Measurements from ENCODE around the gene NCK1.

The NCK1 gene

DNA sequence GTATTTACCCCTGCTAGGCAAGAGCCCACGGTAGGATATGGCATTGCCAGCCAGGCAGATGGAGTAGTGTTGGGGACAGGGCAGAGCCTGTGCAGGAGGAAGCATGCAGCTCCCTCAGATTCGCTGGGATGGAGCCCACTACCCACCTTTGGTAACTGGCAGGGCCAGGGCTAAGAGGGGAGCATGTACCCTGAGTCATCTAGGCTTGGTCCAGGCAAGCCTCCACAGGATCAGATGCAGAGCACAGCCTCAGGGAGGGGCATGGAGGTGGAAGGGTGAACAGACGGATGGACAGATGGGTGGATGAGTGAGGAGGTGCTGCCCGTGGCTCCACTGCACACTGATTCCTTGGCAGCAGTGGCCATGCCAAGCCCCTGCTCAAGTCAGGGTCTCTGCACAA is 128.8 kb downstream of the NCK1 start:
- DNase-seq, result no peak

DNA sequence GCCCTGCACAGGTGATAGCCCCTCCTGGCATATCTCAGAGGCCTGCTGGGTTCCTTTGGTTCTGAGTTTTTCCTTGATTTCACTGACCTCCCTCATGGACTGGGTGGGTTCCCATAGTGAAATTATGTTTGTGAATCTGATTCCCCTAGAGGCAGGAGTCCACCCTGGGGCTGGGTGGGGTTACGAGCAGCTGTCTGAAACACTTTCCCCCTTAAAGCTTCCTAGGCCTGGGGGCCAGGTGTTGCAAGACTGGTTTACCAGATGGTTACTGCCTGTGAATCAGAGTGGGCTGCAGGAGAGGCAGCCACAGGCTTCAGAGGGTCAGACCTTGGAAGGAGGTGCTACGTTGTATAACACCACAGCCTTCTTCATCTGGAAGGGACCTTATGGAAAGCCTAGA is 130.1 kb downstream of the NCK1 start:
- no peak for DNase-seq

DNA sequence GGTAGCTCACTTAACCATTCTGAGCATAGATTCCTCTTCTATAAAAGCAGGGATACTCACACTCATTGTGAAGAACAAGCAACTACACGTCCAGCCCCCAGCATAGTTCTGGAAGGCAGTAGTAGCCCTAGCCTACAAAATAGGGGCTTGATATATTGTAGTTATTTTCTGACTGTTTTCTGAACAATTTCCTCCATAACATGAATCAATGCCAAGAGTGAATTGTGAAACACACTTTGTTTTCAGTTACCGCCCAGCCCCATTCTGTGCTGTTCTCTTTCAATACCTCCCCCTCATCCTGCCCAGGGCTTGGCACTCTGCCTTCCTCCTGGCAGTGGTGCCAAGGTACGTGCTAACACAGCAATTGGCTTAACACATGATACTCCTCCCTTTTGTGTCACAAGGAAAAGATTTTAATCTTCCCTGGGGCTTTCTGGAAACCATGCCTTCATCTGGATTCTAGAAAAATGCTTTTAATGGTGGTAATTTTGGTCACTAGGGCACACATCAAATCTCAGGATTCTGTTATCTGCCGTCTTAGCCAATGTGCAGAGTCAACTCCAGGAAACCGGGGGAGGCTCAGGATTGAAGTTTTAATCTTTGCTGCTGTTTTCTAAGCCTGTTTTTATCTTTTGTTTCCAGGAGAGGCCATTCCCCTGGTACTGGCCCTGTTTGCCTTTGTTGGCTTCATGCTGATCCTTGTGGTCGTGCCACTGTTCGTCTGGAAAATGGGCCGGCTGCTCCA is 132.9 kb downstream of the NCK1 start:
- peak; percentile 70 for DNase-seq

DNA sequence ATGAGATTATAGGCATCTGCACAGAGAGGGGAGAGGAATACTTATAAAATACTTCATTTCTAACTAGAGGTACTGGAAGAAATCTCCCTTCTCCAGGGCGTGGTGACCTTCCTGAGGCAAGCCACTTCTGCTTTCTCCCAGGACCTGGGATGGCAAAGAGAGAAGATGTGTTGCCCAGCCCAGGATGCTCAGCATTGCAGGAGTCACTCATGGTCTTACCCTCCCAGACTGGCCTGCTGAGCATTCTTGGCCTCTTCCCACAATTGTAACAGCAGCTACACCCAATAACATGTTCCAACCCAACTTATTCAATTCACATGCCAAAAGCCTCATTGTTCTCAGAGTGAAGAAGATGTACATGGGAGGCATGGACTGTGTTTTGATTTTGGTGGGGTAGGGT is 133.6 kb downstream of the NCK1 start:
- no peak for DNase-seq
